Measurements from ENCODE around the gene NCK2. TPM values are rescaled to one million over a fixed set of nuclear protein-coding genes. Genes with fewer than 3 reads are reported as not detected.
A peak's percentile ranks its signal among the peaks of the same experiment; 100 is the strongest.

Gene NCK2
- total RNA-seq, 1 experiment from 2014 or later: 75.4 TPM

DNA sequence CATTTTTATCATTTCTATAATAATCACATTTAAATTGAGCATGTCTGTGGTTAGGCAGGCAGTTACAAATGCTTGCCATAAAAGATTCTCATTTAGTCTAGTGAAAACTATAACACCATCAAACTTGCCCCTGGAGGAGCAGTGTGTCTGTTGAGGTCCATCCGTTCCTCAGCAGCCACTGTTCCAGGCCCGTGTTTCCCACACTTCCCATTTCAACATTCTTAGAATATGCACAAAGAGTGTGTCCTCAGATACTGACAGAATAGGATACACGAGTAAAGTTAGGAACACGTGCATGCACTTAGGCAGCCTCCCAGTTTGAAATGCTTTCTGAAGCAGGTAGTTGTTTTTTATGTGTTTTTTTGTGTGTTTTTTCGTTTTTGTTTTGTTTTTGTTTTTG is 39.9 kb downstream of the NCK2 start:
- Mint-ChIP-seq H3K27me3 (ENCODE audit: low read depth) (no peaks in the 10 kb centered on the region), H3K4me3 (no peak overlapping the region), H3K9me3 (no peaks in the 10 kb centered on the region; the same call in 1 of the 2 replicates), H3K36me3 (peaks cover 6% of the 10 kb centered on the region; the same call in 1 of the 2 replicates), H3K27ac (no peak overlapping the region), H3K4me1 (peaks cover 74% of the 10 kb centered on the region)
- ATAC-seq (no peak), DNase-seq (ENCODE audit: low spot score) (no peak)
- CTCF ChIA-PET: no interaction called here
- TF ChIP-seq, protein P1, sequence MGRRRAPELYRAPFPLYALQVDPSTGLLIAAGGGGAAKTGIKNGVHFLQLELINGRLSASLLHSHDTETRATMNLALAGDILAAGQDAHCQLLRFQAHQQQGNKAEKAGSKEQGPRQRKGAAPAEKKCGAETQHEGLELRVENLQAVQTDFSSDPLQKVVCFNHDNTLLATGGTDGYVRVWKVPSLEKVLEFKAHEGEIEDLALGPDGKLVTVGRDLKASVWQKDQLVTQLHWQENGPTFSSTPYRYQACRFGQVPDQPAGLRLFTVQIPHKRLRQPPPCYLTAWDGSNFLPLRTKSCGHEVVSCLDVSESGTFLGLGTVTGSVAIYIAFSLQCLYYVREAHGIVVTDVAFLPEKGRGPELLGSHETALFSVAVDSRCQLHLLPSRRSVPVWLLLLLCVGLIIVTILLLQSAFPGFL (CRISPR knock-in tag; IDR thresholded peaks at IDR 0.05; ENCODE audit: borderline replicate concordance): no peak
- TF ChIP-seq KAT7 (CRISPR knock-in tag; IDR thresholded peaks at IDR 0.05; ENCODE audit: borderline replicate concordance) (no peak), RORB (CRISPR knock-in tag; IDR thresholded peaks at IDR 0.05) (no peak), NR3C1 (CRISPR knock-in tag; conservative IDR thresholded peaks at IDR 0.05; ENCODE audit: low read depth) (no peak), NR2C2 (CRISPR knock-in tag; IDR thresholded peaks at IDR 0.05) (no peak), TEAD4 (CRISPR knock-in tag; IDR thresholded peaks at IDR 0.05) (no peak)
- TF ChIP-seq, protein P2, sequence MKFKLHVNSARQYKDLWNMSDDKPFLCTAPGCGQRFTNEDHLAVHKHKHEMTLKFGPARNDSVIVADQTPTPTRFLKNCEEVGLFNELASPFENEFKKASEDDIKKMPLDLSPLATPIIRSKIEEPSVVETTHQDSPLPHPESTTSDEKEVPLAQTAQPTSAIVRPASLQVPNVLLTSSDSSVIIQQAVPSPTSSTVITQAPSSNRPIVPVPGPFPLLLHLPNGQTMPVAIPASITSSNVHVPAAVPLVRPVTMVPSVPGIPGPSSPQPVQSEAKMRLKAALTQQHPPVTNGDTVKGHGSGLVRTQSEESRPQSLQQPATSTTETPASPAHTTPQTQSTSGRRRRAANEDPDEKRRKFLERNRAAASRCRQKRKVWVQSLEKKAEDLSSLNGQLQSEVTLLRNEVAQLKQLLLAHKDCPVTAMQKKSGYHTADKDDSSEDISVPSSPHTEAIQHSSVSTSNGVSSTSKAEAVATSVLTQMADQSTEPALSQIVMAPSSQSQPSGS (CRISPR knock-in tag; IDR thresholded peaks at IDR 0.05; ENCODE audit: borderline replicate concordance, low read depth): no peak
- TF ChIP-seq, protein P3, sequence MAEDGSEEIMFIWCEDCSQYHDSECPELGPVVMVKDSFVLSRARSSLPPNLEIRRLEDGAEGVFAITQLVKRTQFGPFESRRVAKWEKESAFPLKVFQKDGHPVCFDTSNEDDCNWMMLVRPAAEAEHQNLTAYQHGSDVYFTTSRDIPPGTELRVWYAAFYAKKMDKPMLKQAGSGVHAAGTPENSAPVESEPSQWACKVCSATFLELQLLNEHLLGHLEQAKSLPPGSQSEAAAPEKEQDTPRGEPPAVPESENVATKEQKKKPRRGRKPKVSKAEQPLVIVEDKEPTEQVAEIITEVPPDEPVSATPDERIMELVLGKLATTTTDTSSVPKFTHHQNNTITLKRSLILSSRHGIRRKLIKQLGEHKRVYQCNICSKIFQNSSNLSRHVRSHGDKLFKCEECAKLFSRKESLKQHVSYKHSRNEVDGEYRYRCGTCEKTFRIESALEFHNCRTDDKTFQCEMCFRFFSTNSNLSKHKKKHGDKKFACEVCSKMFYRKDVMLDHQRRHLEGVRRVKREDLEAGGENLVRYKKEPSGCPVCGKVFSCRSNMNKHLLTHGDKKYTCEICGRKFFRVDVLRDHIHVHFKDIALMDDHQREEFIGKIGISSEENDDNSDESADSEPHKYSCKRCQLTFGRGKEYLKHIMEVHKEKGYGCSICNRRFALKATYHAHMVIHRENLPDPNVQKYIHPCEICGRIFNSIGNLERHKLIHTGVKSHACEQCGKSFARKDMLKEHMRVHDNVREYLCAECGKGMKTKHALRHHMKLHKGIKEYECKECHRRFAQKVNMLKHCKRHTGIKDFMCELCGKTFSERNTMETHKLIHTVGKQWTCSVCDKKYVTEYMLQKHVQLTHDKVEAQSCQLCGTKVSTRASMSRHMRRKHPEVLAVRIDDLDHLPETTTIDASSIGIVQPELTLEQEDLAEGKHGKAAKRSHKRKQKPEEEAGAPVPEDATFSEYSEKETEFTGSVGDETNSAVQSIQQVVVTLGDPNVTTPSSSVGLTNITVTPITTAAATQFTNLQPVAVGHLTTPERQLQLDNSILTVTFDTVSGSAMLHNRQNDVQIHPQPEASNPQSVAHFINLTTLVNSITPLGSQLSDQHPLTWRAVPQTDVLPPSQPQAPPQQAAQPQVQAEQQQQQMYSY (CRISPR knock-in tag; IDR thresholded peaks at IDR 0.05): peak; percentile 88
- POLR2A ChIA-PET: no interaction called here

DNA sequence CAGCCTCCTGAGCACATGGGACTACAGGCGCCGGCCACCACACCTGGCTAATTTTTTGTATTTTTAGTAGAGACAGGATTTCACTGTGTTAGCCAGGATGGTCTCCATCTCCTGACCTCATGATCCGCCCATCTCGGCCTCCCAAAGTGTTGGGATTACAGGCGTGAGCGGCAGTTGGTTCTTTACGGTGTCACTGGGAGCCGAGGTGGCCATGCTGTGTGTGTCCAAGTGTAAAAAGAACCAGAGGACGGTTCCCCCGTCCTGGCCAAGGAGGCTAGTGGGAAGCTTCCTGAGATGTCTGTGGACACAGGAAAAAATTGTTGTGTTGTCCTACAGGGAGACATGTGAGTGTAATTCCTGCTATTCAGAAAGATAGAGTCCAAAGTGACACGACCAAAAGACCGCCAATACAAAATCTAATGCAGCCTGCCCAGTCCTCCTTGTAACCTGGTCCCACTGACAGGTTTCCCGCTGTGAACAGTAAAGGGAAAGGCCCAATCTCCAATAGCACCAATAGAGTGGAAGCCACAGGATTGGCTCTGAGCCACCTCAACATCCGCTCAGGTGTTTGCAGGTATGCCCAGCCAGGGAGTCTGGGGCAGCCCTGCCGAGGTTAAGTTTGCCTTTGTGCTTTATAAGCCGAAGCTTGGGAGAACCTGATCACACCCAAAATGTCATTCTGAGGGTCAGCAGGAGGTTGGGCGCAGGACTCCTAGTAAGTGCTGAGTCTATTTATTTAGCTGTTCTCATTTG is 40.6 kb downstream of the NCK2 start:
- H3K36me3 Mint-ChIP-seq: peaks cover 6% of the 10 kb centered on the region; the same call in 1 of the 2 replicates
- DNase-seq (ENCODE audit: low spot score): no peak
- no peaks in the 10 kb centered on the region for H3K27me3 Mint-ChIP-seq (ENCODE audit: low read depth)
- ChIA-PET CTCF (no interaction called here), POLR2A (no interaction called here)
- no peak overlapping the region for H3K4me3 Mint-ChIP-seq
- H3K4me1 Mint-ChIP-seq: peaks cover 74% of the 10 kb centered on the region
- no peaks in the 10 kb centered on the region; the same call in 1 of the 2 replicates for H3K9me3 Mint-ChIP-seq
- H3K27ac Mint-ChIP-seq: no peak overlapping the region
- ATAC-seq: no peak
- TF ChIP-seq GRHL2 (CRISPR knock-in tag; IDR thresholded peaks at IDR 0.05; ENCODE audit: insufficient replicate concordance, severe bottlenecking) (no peak), NFE2L1 (CRISPR knock-in tag; IDR thresholded peaks at IDR 0.05) (no peak), JAZF1 (CRISPR knock-in tag; IDR thresholded peaks at IDR 0.05) (no peak), HMGA2 (CRISPR knock-in tag; IDR thresholded peaks at IDR 0.05) (no peak), FOXJ3 (CRISPR knock-in tag; IDR thresholded peaks at IDR 0.05; ENCODE audit: borderline replicate concordance) (no peak)
- TF ChIP-seq, protein P4, sequence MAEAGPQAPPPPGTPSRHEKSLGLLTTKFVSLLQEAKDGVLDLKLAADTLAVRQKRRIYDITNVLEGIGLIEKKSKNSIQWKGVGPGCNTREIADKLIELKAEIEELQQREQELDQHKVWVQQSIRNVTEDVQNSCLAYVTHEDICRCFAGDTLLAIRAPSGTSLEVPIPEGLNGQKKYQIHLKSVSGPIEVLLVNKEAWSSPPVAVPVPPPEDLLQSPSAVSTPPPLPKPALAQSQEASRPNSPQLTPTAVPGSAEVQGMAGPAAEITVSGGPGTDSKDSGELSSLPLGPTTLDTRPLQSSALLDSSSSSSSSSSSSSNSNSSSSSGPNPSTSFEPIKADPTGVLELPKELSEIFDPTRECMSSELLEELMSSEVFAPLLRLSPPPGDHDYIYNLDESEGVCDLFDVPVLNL (CRISPR knock-in tag; IDR thresholded peaks at IDR 0.05; ENCODE audit: borderline replicate concordance, low read depth): no peak
- TF ChIP-seq, protein P5, sequence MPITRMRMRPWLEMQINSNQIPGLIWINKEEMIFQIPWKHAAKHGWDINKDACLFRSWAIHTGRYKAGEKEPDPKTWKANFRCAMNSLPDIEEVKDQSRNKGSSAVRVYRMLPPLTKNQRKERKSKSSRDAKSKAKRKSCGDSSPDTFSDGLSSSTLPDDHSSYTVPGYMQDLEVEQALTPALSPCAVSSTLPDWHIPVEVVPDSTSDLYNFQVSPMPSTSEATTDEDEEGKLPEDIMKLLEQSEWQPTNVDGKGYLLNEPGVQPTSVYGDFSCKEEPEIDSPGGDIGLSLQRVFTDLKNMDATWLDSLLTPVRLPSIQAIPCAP (CRISPR knock-in tag; IDR thresholded peaks at IDR 0.05): no peak
- TF ChIP-seq, protein P6, sequence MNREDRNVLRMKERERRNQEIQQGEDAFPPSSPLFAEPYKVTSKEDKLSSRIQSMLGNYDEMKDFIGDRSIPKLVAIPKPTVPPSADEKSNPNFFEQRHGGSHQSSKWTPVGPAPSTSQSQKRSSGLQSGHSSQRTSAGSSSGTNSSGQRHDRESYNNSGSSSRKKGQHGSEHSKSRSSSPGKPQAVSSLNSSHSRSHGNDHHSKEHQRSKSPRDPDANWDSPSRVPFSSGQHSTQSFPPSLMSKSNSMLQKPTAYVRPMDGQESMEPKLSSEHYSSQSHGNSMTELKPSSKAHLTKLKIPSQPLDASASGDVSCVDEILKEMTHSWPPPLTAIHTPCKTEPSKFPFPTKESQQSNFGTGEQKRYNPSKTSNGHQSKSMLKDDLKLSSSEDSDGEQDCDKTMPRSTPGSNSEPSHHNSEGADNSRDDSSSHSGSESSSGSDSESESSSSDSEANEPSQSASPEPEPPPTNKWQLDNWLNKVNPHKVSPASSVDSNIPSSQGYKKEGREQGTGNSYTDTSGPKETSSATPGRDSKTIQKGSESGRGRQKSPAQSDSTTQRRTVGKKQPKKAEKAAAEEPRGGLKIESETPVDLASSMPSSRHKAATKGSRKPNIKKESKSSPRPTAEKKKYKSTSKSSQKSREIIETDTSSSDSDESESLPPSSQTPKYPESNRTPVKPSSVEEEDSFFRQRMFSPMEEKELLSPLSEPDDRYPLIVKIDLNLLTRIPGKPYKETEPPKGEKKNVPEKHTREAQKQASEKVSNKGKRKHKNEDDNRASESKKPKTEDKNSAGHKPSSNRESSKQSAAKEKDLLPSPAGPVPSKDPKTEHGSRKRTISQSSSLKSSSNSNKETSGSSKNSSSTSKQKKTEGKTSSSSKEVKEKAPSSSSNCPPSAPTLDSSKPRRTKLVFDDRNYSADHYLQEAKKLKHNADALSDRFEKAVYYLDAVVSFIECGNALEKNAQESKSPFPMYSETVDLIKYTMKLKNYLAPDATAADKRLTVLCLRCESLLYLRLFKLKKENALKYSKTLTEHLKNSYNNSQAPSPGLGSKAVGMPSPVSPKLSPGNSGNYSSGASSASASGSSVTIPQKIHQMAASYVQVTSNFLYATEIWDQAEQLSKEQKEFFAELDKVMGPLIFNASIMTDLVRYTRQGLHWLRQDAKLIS (CRISPR knock-in tag; IDR thresholded peaks at IDR 0.05; ENCODE audit: borderline replicate concordance): no peak
- TF ChIP-seq, protein P7, sequence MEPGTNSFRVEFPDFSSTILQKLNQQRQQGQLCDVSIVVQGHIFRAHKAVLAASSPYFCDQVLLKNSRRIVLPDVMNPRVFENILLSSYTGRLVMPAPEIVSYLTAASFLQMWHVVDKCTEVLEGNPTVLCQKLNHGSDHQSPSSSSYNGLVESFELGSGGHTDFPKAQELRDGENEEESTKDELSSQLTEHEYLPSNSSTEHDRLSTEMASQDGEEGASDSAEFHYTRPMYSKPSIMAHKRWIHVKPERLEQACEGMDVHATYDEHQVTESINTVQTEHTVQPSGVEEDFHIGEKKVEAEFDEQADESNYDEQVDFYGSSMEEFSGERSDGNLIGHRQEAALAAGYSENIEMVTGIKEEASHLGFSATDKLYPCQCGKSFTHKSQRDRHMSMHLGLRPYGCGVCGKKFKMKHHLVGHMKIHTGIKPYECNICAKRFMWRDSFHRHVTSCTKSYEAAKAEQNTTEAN (CRISPR knock-in tag; IDR thresholded peaks at IDR 0.05): no peak

Measured in WTC11 (cell line).